Epithelial cell of esophagus (primary cell): ENCODE data around the gene DAGLA.
A peak's percentile ranks its signal among the peaks of the same experiment; 100 is the strongest.

ENCODE experiments used
- DNase-seq: peaks from one replicate; pipeline ENCODE4 v3.0.0; 2010; ENCODE audit warnings: low read depth
- H3K4me3 ChIP-seq: 2 replicates; pipeline ENCODE4 v1.5.1; 2011; ENCODE audit warnings: mild to moderate bottlenecking, low read length, control low read depth
- CTCF ChIP-seq: IDR thresholded peaks from 2 replicates; pipeline ENCODE4 v1.5.1; 2011; ENCODE audit warnings: low read depth, mild to moderate bottlenecking, low read length, control low read depth, inconsistent platforms; ENCODE audit not compliant: insufficient read depth; ENCODE audit errors: missing control alignments

DAGLA gene

GRCh38 chr11:61697078-61697502, 16.9 kb downstream of the DAGLA start:
- no peak for TF ChIP-seq CTCF
- DNase-seq: peak; percentile 85
- H3K4me3 ChIP-seq: no peak overlapping the region

GRCh38 chr11:61697764-61698163, 17.6 kb downstream of the DAGLA start:
- no peak for DNase-seq
- no peak overlapping the region for H3K4me3 ChIP-seq
- TF ChIP-seq CTCF: no peak

- DNase-seq: no peak
- no peak for TF ChIP-seq CTCF
- no peak overlapping the region for H3K4me3 ChIP-seq
Observed at GRCh38 chr11:61698173-61698948, 18.2 kb downstream of the DAGLA start.

GRCh38 chr11:61699737-61700160, 19.6 kb downstream of the DAGLA start:
- DNase-seq: peak; percentile 37
- no peak for TF ChIP-seq CTCF

GRCh38 chr11:61700212-61700611, 20.0 kb downstream of the DAGLA start:
- H3K4me3 ChIP-seq: no peak overlapping the region
- no peak for TF ChIP-seq CTCF
- DNase-seq: peak; percentile 58

More at GRCh38 chr11:61699737-61700160, 19.6 kb downstream of the DAGLA start:
- H3K4me3 ChIP-seq: no peak overlapping the region

GRCh38 chr11:61700720-61701119, 20.5 kb downstream of the DAGLA start:
- TF ChIP-seq CTCF: no peak
- H3K4me3 ChIP-seq: no peak overlapping the region
- peak; percentile 46 for DNase-seq
